Chondrocyte (in vitro differentiated cells): Measurements from ENCODE around the gene CELF3. TPM values are rescaled to one million over a fixed set of nuclear protein-coding genes. Genes with fewer than 3 reads are reported as not detected.

Source experiments
- DNase-seq: peaks from one replicate; pipeline ENCODE4 v3.0.0; 2021; ENCODE audit warnings: mixed read lengths, low spot score
- H3K27ac Mint-ChIP-seq: one replicate; pipeline ENCODE4 v1.8.0; 2021; ENCODE audit warnings: mild to moderate bottlenecking, moderate library complexity, mixed read lengths; ENCODE audit not compliant: unreplicated experiment
- H3K27me3 Mint-ChIP-seq: 2 replicates; pipeline ENCODE4 v1.8.0; 2021; ENCODE audit warnings: low read depth, mixed read lengths
- H3K36me3 Mint-ChIP-seq: 2 replicates; pipeline ENCODE4 v1.8.0; 2021; ENCODE audit warnings: low read depth, mixed read lengths
- H3K4me1 Mint-ChIP-seq: 2 replicates; pipeline ENCODE4 v1.8.0; 2021; ENCODE audit warnings: low read depth, mild to moderate bottlenecking, mixed read lengths
- H3K4me3 Mint-ChIP-seq: one replicate; pipeline ENCODE4 v1.8.0; 2021; ENCODE audit warnings: mild to moderate bottlenecking, moderate library complexity, mixed read lengths; ENCODE audit not compliant: unreplicated experiment
- H3K9me3 Mint-ChIP-seq: 2 replicates; pipeline ENCODE4 v1.8.0; 2021; ENCODE audit warnings: low read depth, mixed read lengths
- total RNA-seq: library from RNA; stranded (reverse); gene quantifications from 3 replicates; pipeline ENCODE4 v1.2.1, GENCODE V29; 2021
- TF ChIP-seq, protein P1 (sequence below): fragments of 200-600 bp; sonication (generic); IDR thresholded peaks from 2 replicates; pipeline ENCODE4 v1.5.0; 2021; ENCODE audit warnings: antibody characterized with exemption, mild to moderate bottlenecking, moderate library complexity

The CELF3 gene
- total RNA-seq, 1 donor from 2014 or later: not detected

DNA sequence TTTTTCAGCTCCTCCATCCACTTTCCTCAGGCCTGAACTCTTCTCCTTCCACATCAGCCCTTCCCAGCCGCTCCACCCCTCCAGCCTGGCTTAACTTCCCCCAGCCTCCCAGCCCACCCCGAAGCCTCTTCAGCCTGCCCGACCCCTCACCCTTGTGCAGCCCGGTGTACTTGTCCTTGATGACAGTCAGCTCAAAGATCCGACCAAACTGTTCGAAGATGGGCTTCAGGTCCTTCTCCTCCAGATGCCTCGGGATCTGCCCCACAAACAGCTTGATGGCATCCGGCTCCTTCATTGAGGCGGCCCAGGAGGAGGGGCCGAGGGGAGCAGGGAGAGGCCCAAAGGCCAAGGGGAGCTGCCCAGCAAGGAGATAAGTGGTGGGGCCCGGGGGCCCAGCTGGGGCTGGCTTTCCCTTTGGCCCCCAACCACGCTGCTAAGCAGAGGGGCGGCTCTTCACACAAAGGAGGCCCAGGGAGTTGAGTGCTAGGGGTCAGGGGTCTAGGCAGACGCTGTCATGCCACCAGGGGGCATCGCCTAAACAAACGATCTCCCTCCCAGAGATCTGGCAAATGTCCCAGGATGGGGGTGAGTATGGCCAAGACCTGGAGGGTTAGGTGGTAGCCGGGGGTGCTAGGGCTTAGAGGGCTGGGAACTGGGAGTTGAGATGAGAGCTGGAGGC lies 738 bp downstream of the CELF3 start:
- H3K9me3 Mint-ChIP-seq: no peaks in the 10 kb centered on the region
- H3K36me3 Mint-ChIP-seq: peaks cover 4% of the 10 kb centered on the region
- peaks cover 28% of the 10 kb centered on the region for H3K4me1 Mint-ChIP-seq
- no peak for DNase-seq
- H3K27me3 Mint-ChIP-seq: peaks cover 29% of the 10 kb centered on the region
- peak overlapping the region; percentile 44 for H3K4me3 Mint-ChIP-seq
- H3K27ac Mint-ChIP-seq: no peak overlapping the region
- TF ChIP-seq, protein P1, sequence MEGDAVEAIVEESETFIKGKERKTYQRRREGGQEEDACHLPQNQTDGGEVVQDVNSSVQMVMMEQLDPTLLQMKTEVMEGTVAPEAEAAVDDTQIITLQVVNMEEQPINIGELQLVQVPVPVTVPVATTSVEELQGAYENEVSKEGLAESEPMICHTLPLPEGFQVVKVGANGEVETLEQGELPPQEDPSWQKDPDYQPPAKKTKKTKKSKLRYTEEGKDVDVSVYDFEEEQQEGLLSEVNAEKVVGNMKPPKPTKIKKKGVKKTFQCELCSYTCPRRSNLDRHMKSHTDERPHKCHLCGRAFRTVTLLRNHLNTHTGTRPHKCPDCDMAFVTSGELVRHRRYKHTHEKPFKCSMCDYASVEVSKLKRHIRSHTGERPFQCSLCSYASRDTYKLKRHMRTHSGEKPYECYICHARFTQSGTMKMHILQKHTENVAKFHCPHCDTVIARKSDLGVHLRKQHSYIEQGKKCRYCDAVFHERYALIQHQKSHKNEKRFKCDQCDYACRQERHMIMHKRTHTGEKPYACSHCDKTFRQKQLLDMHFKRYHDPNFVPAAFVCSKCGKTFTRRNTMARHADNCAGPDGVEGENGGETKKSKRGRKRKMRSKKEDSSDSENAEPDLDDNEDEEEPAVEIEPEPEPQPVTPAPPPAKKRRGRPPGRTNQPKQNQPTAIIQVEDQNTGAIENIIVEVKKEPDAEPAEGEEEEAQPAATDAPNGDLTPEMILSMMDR: peak; percentile 10

- Mint-ChIP-seq H3K4me3 (peak overlapping the region; percentile 44), H3K4me1 (peaks cover 20% of the 10 kb centered on the region), H3K9me3 (no peaks in the 10 kb centered on the region), H3K27me3 (peaks cover 29% of the 10 kb centered on the region), H3K36me3 (peaks cover 4% of the 10 kb centered on the region), H3K27ac (no peak overlapping the region)
- no peak for DNase-seq
- TF ChIP-seq, protein P1: no peak
Observed at GRCh38 chr1:151714820-151715725, 1.5 kb downstream of the CELF3 start.

- no peak for DNase-seq
- H3K9me3 Mint-ChIP-seq: no peaks in the 10 kb centered on the region
- H3K4me1 Mint-ChIP-seq: peaks cover 19% of the 10 kb centered on the region
- TF ChIP-seq, protein P1: no peak
- H3K27ac Mint-ChIP-seq: no peak overlapping the region
- H3K4me3 Mint-ChIP-seq: no peak overlapping the region
- peaks cover 4% of the 10 kb centered on the region for H3K36me3 Mint-ChIP-seq
- peaks cover 29% of the 10 kb centered on the region for H3K27me3 Mint-ChIP-seq
Observed at GRCh38 chr1:151713874-151714273, 2.7 kb downstream of the CELF3 start.

DNA sequence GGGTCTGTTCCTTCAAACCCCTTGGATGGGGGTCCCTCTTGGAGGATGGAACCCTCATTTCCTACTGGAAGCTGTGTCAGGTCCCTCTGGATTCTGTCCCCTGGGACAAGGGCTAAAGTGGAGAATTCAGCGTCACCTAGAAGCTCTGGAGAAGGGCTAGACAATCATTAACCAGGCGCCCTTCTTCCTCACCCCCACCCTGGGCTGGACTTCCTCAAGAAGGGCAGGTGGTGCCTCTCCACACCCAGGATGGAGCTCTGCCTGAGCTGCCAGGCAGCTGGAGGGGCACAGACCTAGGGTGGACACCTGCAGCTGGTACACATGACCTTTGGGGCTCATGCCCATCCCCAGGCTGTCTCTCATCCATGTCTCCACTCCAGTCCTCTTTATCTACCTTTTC lies 3.6 kb downstream of the CELF3 start:
- no peak overlapping the region for H3K4me3 Mint-ChIP-seq
- peaks cover 4% of the 10 kb centered on the region for H3K36me3 Mint-ChIP-seq
- H3K9me3 Mint-ChIP-seq: no peaks in the 10 kb centered on the region
- H3K4me1 Mint-ChIP-seq: peaks cover 14% of the 10 kb centered on the region
- DNase-seq: no peak
- TF ChIP-seq, protein P1: no peak
- no peak overlapping the region for H3K27ac Mint-ChIP-seq
- peaks cover 23% of the 10 kb centered on the region for H3K27me3 Mint-ChIP-seq

DNA sequence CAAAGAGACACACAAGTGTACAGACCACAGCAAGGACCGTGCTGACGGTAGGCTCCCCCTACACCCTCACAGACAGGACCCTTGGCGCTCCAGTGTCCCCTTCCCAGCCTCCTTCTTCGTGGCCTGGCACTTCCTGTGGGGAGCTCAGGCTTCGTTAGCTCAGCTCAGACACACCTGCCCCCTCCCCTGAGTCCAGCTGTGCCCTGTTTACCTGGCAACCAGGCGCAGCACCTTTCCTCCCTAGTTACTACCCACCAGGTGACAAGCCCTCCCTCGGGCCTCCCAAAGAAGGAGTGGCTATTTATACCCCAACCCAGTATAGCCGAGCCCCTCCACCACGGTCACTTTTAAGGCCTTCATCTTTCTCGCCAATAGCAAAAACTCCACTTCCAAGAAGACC lies 4.7 kb downstream of the CELF3 start:
- no peak overlapping the region for H3K4me3 Mint-ChIP-seq
- TF ChIP-seq, protein P1: no peak

More for the DNA sequence above, 4.7 kb downstream of the CELF3 start:
- Mint-ChIP-seq H3K27ac (no peak overlapping the region), H3K9me3 (no peaks in the 10 kb centered on the region), H3K36me3 (peaks cover 2% of the 10 kb centered on the region), H3K27me3 (peaks cover 15% of the 10 kb centered on the region), H3K4me1 (peaks cover 3% of the 10 kb centered on the region)
- DNase-seq: no peak
